ENCODE results near the gene PTDSS2.

PTDSS2 gene

GRCh38 chr11:533586-534395, 83.7 kb downstream of the PTDSS2 start:
- no peak for DNase-seq

DNA sequence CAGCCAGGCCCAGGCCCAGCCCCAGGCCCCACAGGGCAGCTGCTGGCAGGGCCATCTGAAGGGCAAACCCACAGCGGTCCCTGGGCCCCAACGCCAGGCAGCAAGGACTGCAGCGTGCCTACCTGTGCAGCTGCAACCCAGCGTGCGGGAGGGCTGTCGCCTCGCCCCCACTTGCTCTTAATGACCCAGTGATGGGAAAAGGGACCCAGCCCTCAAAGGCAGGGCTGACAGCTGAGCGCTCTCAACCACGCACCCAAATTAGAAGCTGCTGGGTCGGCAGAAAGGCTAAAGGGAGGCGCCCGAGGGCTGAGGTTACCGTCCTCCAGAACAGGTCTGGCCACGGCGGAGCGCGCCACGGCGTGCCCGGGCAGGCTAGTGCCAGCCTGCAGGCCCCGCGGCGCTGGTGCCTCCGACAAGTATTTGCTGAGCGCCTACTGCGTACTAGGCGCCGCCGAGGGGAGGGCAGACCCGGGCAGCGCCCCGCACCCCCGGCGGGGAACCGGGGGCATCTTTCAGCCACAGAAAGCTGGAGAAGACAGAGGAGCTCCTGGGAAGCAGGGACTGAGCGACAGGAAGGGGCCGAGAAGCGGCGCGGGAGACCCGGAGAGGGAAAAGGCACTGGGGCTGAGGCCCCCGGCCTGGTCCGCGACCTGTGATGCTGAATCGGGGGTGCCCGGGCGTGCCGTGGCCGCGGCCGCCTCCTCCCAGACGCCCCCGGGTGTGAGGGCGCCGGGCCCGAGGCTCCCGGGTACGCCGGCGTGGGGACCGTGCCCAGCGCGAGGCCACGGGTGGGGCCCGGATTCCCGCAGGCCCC, 84.5 kb downstream of the PTDSS2 start:
- DNase-seq, result no peak

DNA sequence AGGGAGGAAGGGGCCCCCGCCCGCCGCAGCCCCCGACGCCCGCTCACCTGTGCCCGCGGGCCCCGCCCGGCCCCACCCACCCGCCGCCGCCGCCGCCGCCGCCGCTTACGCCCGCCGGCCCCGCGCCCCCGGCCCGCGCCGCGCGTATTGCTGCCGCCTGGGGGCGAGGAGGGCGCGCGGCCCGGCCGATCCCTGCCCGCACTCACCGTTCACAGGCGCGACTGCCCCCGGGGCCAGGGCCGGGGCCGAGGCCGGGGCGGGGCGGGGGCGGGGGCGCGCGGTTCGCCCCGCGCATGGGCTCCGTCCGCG, 85.1 kb downstream of the PTDSS2 start:
- no peak for DNase-seq

GRCh38 chr11:535519-536454, 85.7 kb downstream of the PTDSS2 start, which contains the start of gene HRAS:
TSS of gene HRAS (minus strand) at chr11:535576.
- DNase-seq, result peak; percentile 95

DNA sequence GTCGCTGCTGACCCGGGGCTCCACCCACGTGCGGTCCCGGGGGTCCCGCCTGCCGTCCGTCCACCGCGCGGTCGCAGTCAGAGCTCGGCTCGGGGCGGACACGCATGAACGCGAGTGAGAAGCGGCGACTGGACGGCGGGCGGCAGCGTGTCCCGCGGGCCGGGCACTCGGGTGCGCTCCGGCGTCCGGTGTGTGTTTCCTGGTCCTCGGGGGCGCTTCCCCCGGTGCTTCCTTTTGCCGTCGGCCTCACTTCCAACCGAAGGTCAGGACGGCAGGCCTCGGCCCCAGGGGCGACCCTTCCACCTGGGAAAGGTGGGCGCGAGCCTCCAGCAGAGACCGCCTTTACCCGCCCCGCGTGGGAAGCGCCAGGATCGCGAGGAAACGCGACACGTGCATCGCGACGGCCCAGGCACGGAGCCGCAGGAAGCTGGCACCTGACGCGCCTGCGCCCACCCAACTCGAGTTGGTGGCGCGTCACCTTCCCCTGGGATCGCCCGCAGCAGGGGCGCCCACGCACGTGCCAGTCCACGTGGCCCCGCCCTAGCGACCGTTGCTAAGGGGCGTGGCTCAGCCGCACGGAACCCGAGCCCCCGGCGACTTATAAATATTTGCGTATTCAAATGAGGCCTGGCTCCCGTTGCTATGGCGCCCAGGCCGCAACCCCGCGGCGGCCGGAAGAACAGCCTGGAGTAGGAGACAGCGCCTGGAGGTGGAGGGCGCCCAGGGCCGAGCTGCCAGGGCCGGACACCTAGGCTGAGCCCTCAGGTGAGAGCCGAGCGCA, 87.0 kb downstream of the PTDSS2 start, which contains the start of gene LRRC56:
Gene LRRC56 (plus strand): TSS at position 687 of the 781 bp plus-strand sequence. CDS start 3,158 bp downstream, outside the sequence.
- peak; percentile 96 for DNase-seq

- no peak for DNase-seq
Measured at GRCh38 chr11:537622-538430, 87.7 kb downstream of the PTDSS2 start.

GRCh38 chr11:538431-539051, 88.5 kb downstream of the PTDSS2 start:
- DNase-seq, result no peak

DNA sequence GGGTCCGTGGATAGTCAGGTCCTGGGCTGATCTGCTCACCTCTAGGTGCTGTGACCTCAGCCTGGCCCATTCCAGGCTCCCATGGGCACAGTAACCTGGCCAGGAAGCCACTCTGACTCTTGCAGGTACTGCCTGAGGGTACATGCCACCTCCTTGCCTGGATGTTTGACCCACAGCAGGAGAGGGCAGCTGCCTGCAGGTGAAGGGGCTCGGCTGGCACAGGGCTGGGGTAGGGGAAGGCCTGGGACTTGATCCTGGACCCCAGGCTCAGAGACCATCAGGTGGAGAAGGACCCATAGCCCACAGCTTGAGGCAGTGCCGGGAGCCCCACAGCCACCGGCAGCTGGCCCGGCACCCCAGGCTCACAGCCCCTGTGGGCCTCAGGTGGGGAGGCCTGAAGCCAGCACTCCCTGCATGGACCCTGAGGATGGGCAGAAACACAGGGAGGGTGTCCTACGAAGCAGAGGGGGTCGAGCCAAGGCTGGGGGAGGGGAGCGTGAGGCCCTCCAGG, 89.9 kb downstream of the PTDSS2 start:
- no peak for DNase-seq

Data from CD4-positive, alpha-beta T cell treated with Interferon gamma for 1 hour (primary cell).